ENCODE measurements around the gene CASQ2.

DNA sequence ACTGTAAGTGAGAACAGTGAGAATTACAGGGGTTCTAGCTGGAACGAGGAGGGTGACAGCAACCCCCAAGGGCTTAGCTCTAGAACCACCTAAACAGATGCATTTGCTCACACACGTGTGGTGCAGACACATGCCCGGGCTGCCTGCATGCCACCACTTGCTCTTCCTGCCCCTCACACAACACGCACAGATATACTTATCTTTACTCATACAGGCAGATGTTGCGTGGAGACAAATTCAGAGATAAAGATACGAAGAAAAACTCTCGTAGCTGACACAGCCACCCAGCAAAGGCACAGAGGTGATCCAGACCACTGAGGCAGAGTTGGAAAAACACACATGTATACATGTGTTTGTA is 113.2 kb downstream of the CASQ2 start:
- TF ChIP-seq, protein P1, sequence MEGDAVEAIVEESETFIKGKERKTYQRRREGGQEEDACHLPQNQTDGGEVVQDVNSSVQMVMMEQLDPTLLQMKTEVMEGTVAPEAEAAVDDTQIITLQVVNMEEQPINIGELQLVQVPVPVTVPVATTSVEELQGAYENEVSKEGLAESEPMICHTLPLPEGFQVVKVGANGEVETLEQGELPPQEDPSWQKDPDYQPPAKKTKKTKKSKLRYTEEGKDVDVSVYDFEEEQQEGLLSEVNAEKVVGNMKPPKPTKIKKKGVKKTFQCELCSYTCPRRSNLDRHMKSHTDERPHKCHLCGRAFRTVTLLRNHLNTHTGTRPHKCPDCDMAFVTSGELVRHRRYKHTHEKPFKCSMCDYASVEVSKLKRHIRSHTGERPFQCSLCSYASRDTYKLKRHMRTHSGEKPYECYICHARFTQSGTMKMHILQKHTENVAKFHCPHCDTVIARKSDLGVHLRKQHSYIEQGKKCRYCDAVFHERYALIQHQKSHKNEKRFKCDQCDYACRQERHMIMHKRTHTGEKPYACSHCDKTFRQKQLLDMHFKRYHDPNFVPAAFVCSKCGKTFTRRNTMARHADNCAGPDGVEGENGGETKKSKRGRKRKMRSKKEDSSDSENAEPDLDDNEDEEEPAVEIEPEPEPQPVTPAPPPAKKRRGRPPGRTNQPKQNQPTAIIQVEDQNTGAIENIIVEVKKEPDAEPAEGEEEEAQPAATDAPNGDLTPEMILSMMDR (IDR thresholded peaks at IDR 0.05): no peak
- no peak for TF ChIP-seq POLR2A (IDR thresholded peaks at IDR 0.05)

All from uterus (tissue), 2 donors.